Astrocyte (in vitro differentiated cells and primary cell): ENCODE measurements around the gene MRPL20. TPM values are rescaled to one million over a fixed set of nuclear protein-coding genes. Genes with fewer than 3 reads are reported as not detected.

Experiments used
- DNase-seq: peaks from one replicate; pipeline ENCODE4 v3.0.0-alpha.2; 2010; ENCODE audit warnings: low read depth
- FAIRE-seq: peaks from 2 replicates; lab custom pipeline; 2011; peaks lifted over from hg19 to GRCh38; lab: Jason Lieb, UNC
- H2AFZ ChIP-seq: 2 replicates; pipeline ENCODE4 v1.6.0; 2012; ENCODE audit warnings: low read depth, low read length, inconsistent platforms
- H3K27ac ChIP-seq: 2 replicates; pipeline ENCODE4 v1.5.1; 2011; ENCODE audit warnings: low read depth, low read length, inconsistent platforms
- H3K27me3 ChIP-seq: 2 replicates; pipeline ENCODE4 v1.6.0; 2011; ENCODE audit warnings: low read length, inconsistent platforms; ENCODE audit not compliant: insufficient read depth
- H3K36me3 ChIP-seq: 2 replicates; pipeline ENCODE4 v1.5.1; 2011; ENCODE audit warnings: low read length, inconsistent platforms; ENCODE audit not compliant: insufficient read depth
- H3K4me1 ChIP-seq: 2 replicates; pipeline ENCODE4 v1.5.1; 2011; ENCODE audit warnings: low read length, inconsistent platforms; ENCODE audit not compliant: insufficient read depth
- H3K4me2 ChIP-seq: 2 replicates; pipeline ENCODE4 v1.6.0; 2012; ENCODE audit warnings: low read length, inconsistent platforms
- H3K4me3 ChIP-seq: 2 replicates; pipeline ENCODE4 v1.5.1; 2011; ENCODE audit warnings: low read depth, mild to moderate bottlenecking, low read length, inconsistent platforms; ENCODE audit not compliant: insufficient read depth
- H3K79me2 ChIP-seq: 2 replicates; pipeline ENCODE4 v1.6.0; 2012; ENCODE audit warnings: mild to moderate bottlenecking, low read length, inconsistent platforms; ENCODE audit not compliant: insufficient read depth
- H3K9ac ChIP-seq: 2 replicates; pipeline ENCODE4 v1.6.0; 2012; ENCODE audit warnings: mild to moderate bottlenecking, low read length, inconsistent platforms
- H3K9me3 ChIP-seq: 2 replicates; pipeline ENCODE4 v1.5.1; 2012; ENCODE audit warnings: low read depth, mild to moderate bottlenecking, low read length, inconsistent platforms; ENCODE audit not compliant: insufficient read depth
- H4K20me1 ChIP-seq: 2 replicates; pipeline ENCODE4 v1.6.0; 2012; ENCODE audit warnings: low read length, inconsistent platforms; ENCODE audit not compliant: insufficient read depth
- H3K27ac Mint-ChIP-seq: one replicate; pipeline ENCODE4 v1.8.0; 2021; ENCODE audit warnings: mild to moderate bottlenecking, mixed read lengths; ENCODE audit not compliant: unreplicated experiment
- H3K27me3 Mint-ChIP-seq: one replicate; pipeline ENCODE4 v1.8.0; 2021; ENCODE audit warnings: low read depth, mixed read lengths; ENCODE audit not compliant: unreplicated experiment
- H3K36me3 Mint-ChIP-seq: one replicate; pipeline ENCODE4 v1.8.0; 2021; ENCODE audit warnings: low read depth, mixed read lengths; ENCODE audit not compliant: unreplicated experiment
- H3K4me1 Mint-ChIP-seq: one replicate; pipeline ENCODE4 v1.8.0; 2021; ENCODE audit warnings: low read depth, mixed read lengths; ENCODE audit not compliant: unreplicated experiment
- H3K4me3 Mint-ChIP-seq: one replicate; pipeline ENCODE4 v1.8.0; 2021; ENCODE audit warnings: mild to moderate bottlenecking, moderate library complexity, mixed read lengths; ENCODE audit not compliant: unreplicated experiment
- H3K9me3 Mint-ChIP-seq: one replicate; pipeline ENCODE4 v1.8.0; 2021; ENCODE audit warnings: mild to moderate bottlenecking, mixed read lengths; ENCODE audit not compliant: unreplicated experiment
- EZH2 ChIP-seq: IDR thresholded peaks from 2 replicates; pipeline ENCODE4 v1.6.1; 2012; ENCODE audit warnings: mild to moderate bottlenecking, low read length, inconsistent platforms; ENCODE audit not compliant: insufficient read depth
- total RNA-seq: library from RNA; stranded (reverse); gene quantifications from 2 replicates; pipeline ENCODE4 v1.2.1, GENCODE V29; 2021
- TF ChIP-seq, protein P1 (sequence below): IDR thresholded peaks from 2 replicates; pipeline ENCODE4 v1.5.1; 2011; ENCODE audit warnings: low read depth, mild to moderate bottlenecking, inconsistent platforms, low read length, moderate library complexity; ENCODE audit not compliant: insufficient read depth

Gene MRPL20
- total RNA-seq, 1 donor from 2014 or later, result 88.5 TPM

DNA sequence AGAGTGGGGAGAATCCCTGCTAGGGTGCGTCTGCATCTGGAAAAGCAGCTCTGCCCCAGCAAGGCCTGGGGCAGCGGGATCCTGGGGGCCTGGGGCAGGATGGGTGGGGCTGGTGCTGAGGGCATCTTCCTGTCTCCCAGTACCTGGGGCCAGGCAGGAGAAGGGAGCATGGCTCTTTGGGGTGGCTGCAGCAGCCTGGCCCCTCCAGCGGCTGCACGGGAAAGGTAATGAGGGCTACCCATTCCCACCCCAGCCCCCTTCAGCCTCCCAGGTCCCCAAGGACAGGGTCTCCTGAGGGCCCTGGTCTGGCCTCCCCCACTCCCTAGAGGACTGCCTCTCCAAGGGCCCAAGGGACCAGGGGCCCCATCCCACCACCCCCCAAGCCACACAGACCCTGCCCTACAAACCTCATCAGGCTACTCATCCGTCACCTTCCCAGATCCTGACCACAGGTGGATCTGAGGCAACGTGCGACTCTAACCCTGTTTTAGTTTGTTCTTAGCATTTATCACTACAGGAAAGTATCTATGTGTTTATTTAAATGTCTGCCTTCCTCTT, 14.9 kb upstream of the MRPL20 start:
- Histone ChIP-seq H3K36me3 (no peaks in the 10 kb centered on the region), H2AFZ (no peak overlapping the region), H3K4me3 (no peak overlapping the region), H3K9ac (no peak overlapping the region), H3K27me3 (no peaks in the 10 kb centered on the region), H4K20me1 (no peaks in the 10 kb centered on the region), H3K79me2 (no peaks in the 10 kb centered on the region), H3K27ac (no peak overlapping the region), H3K9me3 (no peaks in the 10 kb centered on the region), H3K4me1 (peaks cover 12% of the 10 kb centered on the region), H3K4me2 (peak overlapping the region; percentile 16)
- H3K27ac Mint-ChIP-seq, result no peak overlapping the region
- no peak overlapping the region for H3K4me3 Mint-ChIP-seq
- TF ChIP-seq, protein P1, sequence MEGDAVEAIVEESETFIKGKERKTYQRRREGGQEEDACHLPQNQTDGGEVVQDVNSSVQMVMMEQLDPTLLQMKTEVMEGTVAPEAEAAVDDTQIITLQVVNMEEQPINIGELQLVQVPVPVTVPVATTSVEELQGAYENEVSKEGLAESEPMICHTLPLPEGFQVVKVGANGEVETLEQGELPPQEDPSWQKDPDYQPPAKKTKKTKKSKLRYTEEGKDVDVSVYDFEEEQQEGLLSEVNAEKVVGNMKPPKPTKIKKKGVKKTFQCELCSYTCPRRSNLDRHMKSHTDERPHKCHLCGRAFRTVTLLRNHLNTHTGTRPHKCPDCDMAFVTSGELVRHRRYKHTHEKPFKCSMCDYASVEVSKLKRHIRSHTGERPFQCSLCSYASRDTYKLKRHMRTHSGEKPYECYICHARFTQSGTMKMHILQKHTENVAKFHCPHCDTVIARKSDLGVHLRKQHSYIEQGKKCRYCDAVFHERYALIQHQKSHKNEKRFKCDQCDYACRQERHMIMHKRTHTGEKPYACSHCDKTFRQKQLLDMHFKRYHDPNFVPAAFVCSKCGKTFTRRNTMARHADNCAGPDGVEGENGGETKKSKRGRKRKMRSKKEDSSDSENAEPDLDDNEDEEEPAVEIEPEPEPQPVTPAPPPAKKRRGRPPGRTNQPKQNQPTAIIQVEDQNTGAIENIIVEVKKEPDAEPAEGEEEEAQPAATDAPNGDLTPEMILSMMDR, result no peak
- no peak for TF ChIP-seq EZH2
- peaks cover 2% of the 10 kb centered on the region for H3K27me3 Mint-ChIP-seq
- FAIRE-seq, result no peak
- H3K4me1 Mint-ChIP-seq, result peaks cover 15% of the 10 kb centered on the region
- H3K36me3 Mint-ChIP-seq, result peaks cover 3% of the 10 kb centered on the region
- DNase-seq, result no peak
- H3K9me3 Mint-ChIP-seq, result no peaks in the 10 kb centered on the region

DNA sequence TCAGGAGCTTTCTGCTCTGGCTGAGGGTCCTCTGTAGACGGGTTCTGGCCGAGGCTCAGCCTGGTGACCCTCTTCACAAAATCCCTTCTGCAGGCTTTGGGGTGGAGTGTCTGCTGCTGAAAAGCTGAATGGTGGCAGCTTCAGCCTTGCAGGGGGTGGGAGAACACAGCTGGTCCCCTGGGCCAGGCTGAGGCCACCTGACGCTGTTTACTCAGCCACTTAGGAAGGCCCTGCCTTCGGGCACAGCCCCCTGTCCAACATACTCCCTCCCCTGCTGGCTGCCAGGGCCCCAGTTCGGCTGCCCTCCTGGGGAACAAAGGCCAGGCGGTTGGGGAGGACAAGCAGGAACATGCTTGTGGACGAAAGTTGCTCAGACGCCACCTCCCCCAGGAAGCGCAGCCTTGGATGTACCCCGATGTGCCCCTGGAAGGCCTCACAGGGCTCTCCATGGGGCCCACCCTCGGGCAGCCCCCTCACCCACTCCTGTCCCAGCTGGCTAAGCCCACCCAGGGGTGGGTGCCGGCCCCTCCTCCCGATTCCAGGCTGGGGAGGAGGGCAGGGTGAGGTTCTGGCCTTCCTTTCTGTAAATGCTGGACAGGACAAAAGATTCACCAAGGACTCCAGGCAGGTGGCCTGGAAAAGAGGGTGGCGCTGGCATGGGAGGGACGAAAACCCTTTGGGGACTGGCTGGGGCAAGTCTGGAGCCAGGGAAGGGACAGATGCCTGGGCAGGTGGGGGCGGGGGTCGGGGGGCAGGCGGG, 14.2 kb upstream of the MRPL20 start, which contains the start of gene ANKRD65:
Gene ANKRD65 (minus strand): TSS at position 130 of the 760 bp plus-strand sequence. CDS start 271 bp downstream, outside the sequence.
- Histone ChIP-seq H3K4me2 (peak within 1 kb of the TSS; percentile 62), H3K79me2 (no peaks in the 10 kb centered on the region), H3K9ac (no peak within 1 kb of the TSS), H3K9me3 (no peaks in the 10 kb centered on the region), H3K27me3 (no peaks in the 10 kb centered on the region), H2AFZ (no peak within 1 kb of the TSS), H3K4me1 (peaks cover 12% of the 10 kb centered on the region), H3K4me3 (no peak within 1 kb of the TSS), H3K36me3 (no peaks in the 10 kb centered on the region), H3K27ac (no peak within 1 kb of the TSS), H4K20me1 (no peaks in the 10 kb centered on the region)
- TF ChIP-seq, protein P1, result no peak
- TF ChIP-seq EZH2, result no peak
- no peak for FAIRE-seq
- Mint-ChIP-seq H3K27ac (no peak within 1 kb of the TSS), H3K9me3 (no peaks in the 10 kb centered on the region), H3K4me3 (no peak within 1 kb of the TSS), H3K36me3 (peaks cover 3% of the 10 kb centered on the region), H3K4me1 (peaks cover 15% of the 10 kb centered on the region), H3K27me3 (peaks cover 2% of the 10 kb centered on the region)
- no peak for DNase-seq

DNA sequence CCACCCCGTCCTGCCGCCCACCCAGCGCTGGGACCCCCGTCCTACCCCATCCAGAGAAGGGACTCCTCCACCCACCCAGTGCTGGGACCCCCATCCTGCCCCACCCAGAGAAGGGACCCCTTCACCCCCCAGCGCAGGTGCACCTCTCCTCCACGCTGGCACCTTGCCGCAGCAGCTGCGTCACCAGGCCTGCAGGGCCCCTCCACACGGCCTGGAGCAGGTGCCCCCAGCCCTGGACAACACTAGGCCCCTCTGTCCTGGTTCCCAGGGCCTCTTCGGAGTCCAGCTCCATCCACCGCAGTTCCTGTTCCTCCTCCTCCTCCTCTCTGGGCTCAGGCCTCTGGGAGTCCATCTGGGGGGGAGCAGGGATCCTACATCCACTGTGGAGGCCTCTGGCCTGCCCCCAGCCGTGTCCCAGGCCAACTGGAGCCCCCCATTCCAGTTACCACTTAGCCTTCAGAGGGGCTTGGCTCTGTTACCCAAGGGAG, 13.6 kb upstream of the MRPL20 start:
- no peaks in the 10 kb centered on the region for H3K79me2 ChIP-seq
- peaks cover 2% of the 10 kb centered on the region for H3K27me3 Mint-ChIP-seq
- H3K9me3 ChIP-seq, result no peaks in the 10 kb centered on the region
- no peaks in the 10 kb centered on the region for H3K36me3 ChIP-seq
- no peak overlapping the region for H3K4me3 ChIP-seq
- H2AFZ ChIP-seq, result no peak overlapping the region
- peaks cover 12% of the 10 kb centered on the region for H3K4me1 ChIP-seq
- peaks cover 3% of the 10 kb centered on the region for H3K36me3 Mint-ChIP-seq
- no peak overlapping the region for H3K4me3 Mint-ChIP-seq
- DNase-seq, result no peak
- no peaks in the 10 kb centered on the region for H3K27me3 ChIP-seq
- H3K9me3 Mint-ChIP-seq, result no peaks in the 10 kb centered on the region
- H3K27ac Mint-ChIP-seq, result no peak overlapping the region
- no peak overlapping the region for H3K9ac ChIP-seq
- peaks cover 15% of the 10 kb centered on the region for H3K4me1 Mint-ChIP-seq
- TF ChIP-seq, protein P1, result no peak
- TF ChIP-seq EZH2, result no peak
- FAIRE-seq, result no peak
- no peak overlapping the region for H3K4me2 ChIP-seq
- H4K20me1 ChIP-seq, result no peaks in the 10 kb centered on the region
- H3K27ac ChIP-seq, result no peak overlapping the region
